SK-N-SH treated with all-trans-retinoic acid at 6 μM for 48 hours (cell line): Measurements from ENCODE around the gene TNFRSF9.

Experiments used
- CSDC2 ChIP-seq: fragments of 250-450 bp; sonication (Bioruptor Pico); IDR thresholded peaks from 2 replicates; pipeline ENCODE4 v1.5.0; 2020; ENCODE audit warnings: mild to moderate bottlenecking, moderate library complexity
- TOX ChIP-seq: fragments of 250-450 bp; sonication (Bioruptor Pico); IDR thresholded peaks from 2 replicates; pipeline ENCODE4 v1.8.0; 2021; ENCODE audit warnings: mild to moderate bottlenecking, moderate library complexity, borderline replicate concordance

- no peak for TF ChIP-seq TOX
- TF ChIP-seq CSDC2 (CRISPR knock-in tag) = no peak
Observed at GRCh38 chr1:7899741-7900140, 40.9 kb downstream of the TNFRSF9 start.
